CD4-positive, alpha-beta T cell treated with Interleukin-17A for 1 hour (primary cell): ENCODE data around the gene ABCD2.
"Not testable (repeated sequence)": the region's sequence is repeated elsewhere in the genome, so short reads cannot be mapped to it uniquely, and the experiment has no call there.

Experiments used
- DNase-seq: peaks from one replicate; pipeline ENCODE4 v3.0.0-alpha.2; 2020

Gene ABCD2

DNA sequence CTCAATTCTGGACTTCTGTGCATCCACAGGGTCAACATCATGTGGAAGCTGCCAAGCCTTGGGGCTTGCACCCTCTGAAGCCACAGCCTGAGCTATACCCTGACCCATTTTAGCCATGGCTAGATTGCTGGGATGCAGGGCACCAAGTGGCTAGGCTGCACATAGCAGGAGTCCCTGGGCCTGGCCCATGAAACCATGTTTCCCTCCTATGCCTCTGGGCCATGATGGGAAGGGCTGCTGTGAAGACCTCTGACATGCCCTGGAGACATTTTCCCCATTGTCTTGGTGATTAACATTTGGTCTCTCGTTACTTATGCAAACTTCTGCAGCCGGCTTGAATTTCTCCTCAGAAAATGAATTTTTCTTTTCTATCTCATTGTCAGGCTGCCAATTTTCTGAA, 92.6 kb downstream of the ABCD2 start:
- DNase-seq = no peak

DNA sequence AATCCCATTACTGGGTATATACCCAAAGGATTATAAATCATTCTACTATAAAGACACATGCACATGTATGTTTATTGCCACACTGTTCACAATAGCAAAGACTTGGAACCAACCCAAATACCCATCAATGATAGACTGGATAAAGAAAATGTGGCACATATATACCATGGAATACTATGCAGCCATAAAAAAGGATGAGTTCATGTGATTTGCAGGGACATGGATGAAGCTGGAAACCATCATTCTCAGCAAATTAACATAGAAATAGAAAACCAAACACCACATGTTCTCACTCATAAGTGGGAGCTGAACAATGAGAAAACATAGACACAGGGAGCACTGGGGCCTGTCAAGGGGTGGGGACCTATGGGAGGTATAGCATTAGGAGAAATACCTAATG, 97.4 kb downstream of the ABCD2 start:
- DNase-seq = not testable (repeated sequence)

DNA sequence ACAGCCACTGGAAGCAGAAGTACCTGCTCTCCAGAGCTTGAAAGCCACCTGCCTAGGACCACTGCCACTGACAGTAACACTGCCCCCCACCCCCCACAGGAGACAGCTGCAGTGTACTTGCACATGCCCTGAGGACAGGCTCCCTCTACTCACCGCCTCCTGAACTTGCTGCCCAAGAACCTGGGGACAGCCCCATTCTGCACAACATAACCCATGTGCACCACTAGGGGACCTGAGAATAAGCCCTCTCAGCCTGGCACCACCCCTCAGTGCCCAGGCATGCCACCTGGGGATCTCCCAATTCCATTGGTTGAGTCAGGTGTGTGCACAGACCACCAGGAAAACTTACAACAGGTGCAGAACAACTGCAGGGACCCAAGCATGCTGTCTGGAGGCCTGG, 109.6 kb downstream of the ABCD2 start:
- DNase-seq = no peak

DNA sequence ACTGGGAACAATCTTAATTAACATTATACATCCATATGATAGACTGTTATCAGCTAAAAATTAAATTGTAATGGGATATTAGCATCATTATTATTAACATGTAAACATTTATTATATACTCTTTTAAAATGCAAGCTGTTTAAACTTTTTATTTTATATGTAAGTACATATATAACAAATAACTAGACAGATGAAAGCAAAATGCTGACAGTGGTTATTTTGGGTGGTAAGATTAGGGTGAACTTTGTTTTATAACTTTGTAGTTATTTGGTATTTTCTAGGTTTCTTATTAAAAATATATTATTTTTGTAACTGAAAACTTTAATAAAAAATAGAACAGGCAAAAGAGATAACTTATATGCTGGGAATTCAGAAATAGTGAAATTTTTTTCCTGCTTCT, 114.0 kb downstream of the ABCD2 start:
- no peak for DNase-seq

DNA sequence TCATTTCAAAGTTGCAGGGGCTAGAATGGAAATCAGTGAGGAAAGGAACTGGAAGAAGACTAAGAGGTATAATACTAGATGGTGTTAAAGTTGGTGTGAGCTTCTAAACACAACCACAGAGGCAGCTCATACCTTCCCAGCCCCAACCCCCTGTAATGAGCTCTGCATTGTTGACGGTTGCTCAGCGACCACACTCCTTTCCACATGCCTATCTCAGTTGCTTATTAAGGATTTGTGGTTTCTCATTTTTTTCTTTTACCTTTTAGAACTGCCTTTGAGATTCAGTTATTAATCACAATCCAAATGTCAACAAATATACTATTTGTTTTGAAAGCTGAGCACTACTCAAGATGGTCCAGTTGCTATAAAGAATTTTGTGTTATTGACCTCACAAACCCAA, 114.6 kb downstream of the ABCD2 start:
- DNase-seq = no peak

DNA sequence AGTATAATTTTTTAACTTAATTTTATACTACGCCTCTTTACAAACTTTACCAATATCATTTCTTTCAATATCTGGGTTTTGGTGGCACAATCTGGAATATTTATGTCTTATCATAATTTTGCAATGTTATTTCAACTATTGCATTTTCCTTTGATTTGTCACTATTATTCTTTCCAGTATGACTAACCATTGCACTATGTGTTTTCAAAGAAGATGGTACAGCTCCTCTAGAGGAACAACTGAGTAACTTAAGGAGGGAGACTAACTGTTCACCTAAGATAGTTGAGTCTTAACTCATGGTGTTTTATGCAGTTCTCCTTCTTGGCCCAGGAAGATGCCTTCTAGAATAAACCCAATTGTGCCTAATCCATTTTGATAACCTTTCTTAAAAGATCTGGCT, 116.2 kb downstream of the ABCD2 start:
- no peak for DNase-seq

DNA sequence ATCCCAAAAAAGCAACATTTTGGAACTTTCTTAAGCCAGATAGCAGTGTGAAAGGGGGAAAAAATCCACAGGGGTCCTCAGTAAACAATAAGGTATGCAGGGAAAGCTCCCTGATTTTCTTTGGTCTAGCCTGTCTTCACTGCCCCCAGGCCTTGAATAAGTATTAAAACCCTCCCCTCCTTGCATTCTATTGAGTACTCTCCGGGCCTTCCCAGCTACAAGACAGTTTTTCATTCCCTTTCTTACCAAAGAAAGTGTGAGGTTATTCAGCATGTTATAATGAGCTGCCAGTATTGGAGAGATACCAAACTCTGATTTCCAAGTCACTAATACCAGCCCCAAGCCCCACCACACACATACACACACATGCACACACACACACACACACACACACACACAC, 116.9 kb downstream of the ABCD2 start:
- no peak for DNase-seq
